ENCODE results near the gene TMEM218.

The TMEM218 gene

GRCh38 chr11:125088576-125089455 lies 22.6 kb downstream of the TMEM218 start:
- no peak for DNase-seq

- DNase-seq, result no peak
Observed at GRCh38 chr11:125088123-125088522, 23.3 kb downstream of the TMEM218 start.

GRCh38 chr11:125086633-125087296 lies 24.7 kb downstream of the TMEM218 start:
- no peak for DNase-seq

GRCh38 chr11:125085301-125086081 lies 25.9 kb downstream of the TMEM218 start:
- DNase-seq, result no peak

- DNase-seq, result no peak
Observed at GRCh38 chr11:125084761-125085231, 26.6 kb downstream of the TMEM218 start.

- no peak for DNase-seq
Observed at GRCh38 chr11:125084057-125084416, 27.4 kb downstream of the TMEM218 start.

GRCh38 chr11:125083312-125084056 lies 27.9 kb downstream of the TMEM218 start:
- DNase-seq, result no peak

- DNase-seq, result no peak
Observed at GRCh38 chr11:125082611-125083311, 28.7 kb downstream of the TMEM218 start.

GRCh38 chr11:125082040-125082439 lies 29.4 kb downstream of the TMEM218 start:
- no peak for DNase-seq

- no peak for DNase-seq
Observed at GRCh38 chr11:125081098-125081798, 30.2 kb downstream of the TMEM218 start.

- no peak for DNase-seq
Observed at GRCh38 chr11:125080531-125080911, 30.9 kb downstream of the TMEM218 start.

GRCh38 chr11:125079878-125080530 lies 31.4 kb downstream of the TMEM218 start:
- no peak for DNase-seq

- no peak for DNase-seq
Observed at GRCh38 chr11:125079151-125079877, 32.1 kb downstream of the TMEM218 start.

- DNase-seq, result no peak
Observed at GRCh38 chr11:125078516-125079140, 32.8 kb downstream of the TMEM218 start.

GRCh38 chr11:125078016-125078415 lies 33.4 kb downstream of the TMEM218 start:
- no peak for DNase-seq

GRCh38 chr11:125076378-125076945 lies 35.0 kb downstream of the TMEM218 start:
- DNase-seq, result no peak

GRCh38 chr11:125075900-125076317 lies 35.5 kb downstream of the TMEM218 start:
- DNase-seq, result no peak

GRCh38 chr11:125075242-125075625 lies 36.2 kb downstream of the TMEM218 start:
- no peak for DNase-seq

Measured in activated CD4-positive, alpha-beta T cell treated with anti-CD3 and anti-CD28 coated beads, Interleukin-2, amount 50 U/mL, for 4 hours (primary cell).